Heart right ventricle (tissue), 16 donors: ENCODE measurements around the gene RBM28. TPM values are rescaled to one million over a fixed set of nuclear protein-coding genes. Genes with fewer than 3 reads are reported as not detected.
"Not testable (repeated sequence)": the region's sequence is repeated elsewhere in the genome, so short reads cannot be mapped to it uniquely, and the experiment has no call there.

ENCODE experiments used
- ATAC-seq, 8 donors: fragments of 200-7000 bp; cut with Tn5 transposase; one replicate each; pipeline ENCODE4 v1.9.1; 2020; ENCODE audit warnings: mild to moderate bottlenecking in 8 of 8, moderate library complexity in 8 of 8, moderate number of reproducible peaks in 1 of 8
- DNase-seq, 2 donors: peaks; one replicate each; pipeline ENCODE4 v3.0.0-alpha.2; 2020
- H3K27ac ChIP-seq, 10 donors: fragments of 200-600 bp; sonication (generic) in 2 of 10; one replicate each; pipeline versions ENCODE4 v1.5.0 to v1.8.0; 2020 to 2022; ENCODE audit warnings: mild to moderate bottlenecking in 3 of 10
- H3K27me3 ChIP-seq, 7 donors: fragments of 200-600 bp; one replicate each; pipeline ENCODE4 v1.8.0; 2021 to 2022; ENCODE audit warnings: mild to moderate bottlenecking in 2 of 7
- H3K36me3 ChIP-seq, 9 donors: fragments of 200-600 bp; sonication (generic) in 1 of 9; one replicate each; pipeline versions ENCODE4 v1.5.0 to v1.8.0; 2020 to 2022; ENCODE audit warnings: mild to moderate bottlenecking in 2 of 9
- H3K4me1 ChIP-seq, 9 donors: fragments of 200-600 bp; sonication (generic) in 1 of 9; one replicate each; pipeline versions ENCODE4 v1.5.0 to v1.8.0; 2020 to 2022; ENCODE audit warnings: mild to moderate bottlenecking in 4 of 9
- H3K4me3 ChIP-seq, 10 donors: fragments of 200-600 bp; sonication (generic) in 2 of 10; one replicate each; pipeline versions ENCODE4 v1.5.0 to v1.8.0; 2020 to 2022; ENCODE audit warnings: mild to moderate bottlenecking in 7 of 10, moderate library complexity in 2 of 10
- H3K9me3 ChIP-seq, 11 donors: fragments of 200-600 bp in 10 of 11; sonication (generic) in 2 of 11; one replicate each; pipeline versions ENCODE4 v1.5.0 to v1.8.0; 2013 to 2022; ENCODE audit warnings: mild to moderate bottlenecking in 2 of 11, control low read depth in 1 of 11, moderate library complexity in 1 of 11
- WGBS, 2 donors: extraction: QIAGEN DNeasy Blood & Tissue Kit; methylation state at CpG; one replicate each; pipeline ENCODE4 v1.1.7; 2013; ENCODE audit warnings: inconsistent platforms in 1 of 2; 5-methylcytosine and 5-hydroxymethylcytosine counted together
- intact Hi-C, 10 donors: fragments of 100-400 bp; cut with DNase I; formaldehyde crosslinking; loops; one replicate each; pipeline versions ENCODE4 v1.11.1 to v1.14.2; 2022
- polyA plus RNA-seq, 2 donors: library from polyadenylated mRNA; stranded (reverse); fragments of 200-250 nt; gene quantifications; one replicate each; pipeline ENCODE4 v1.2.3, GENCODE V29; 2013
- total RNA-seq, 10 donors: library from RNA; stranded (reverse); fragmentation: NEBNext Ultra II Directional in 3 of 10; extraction: Animal tissue kit (Norgen Biotek cat#: 25700) in 3 of 10; gene quantifications; one replicate each; pipeline versions ENCODE4 v1.2.1 to v1.2.4, GENCODE V29; 2021 to 2023
- TF ChIP-seq, protein P1 (sequence below), 9 donors: fragments of 200-600 bp; sonication (generic) in 2 of 9; IDR thresholded peaks; one replicate each; pipeline versions ENCODE4 v1.5.0 to v1.8.0; 2021 to 2022; ENCODE audit warnings: antibody characterized with exemption in 9 of 9, mild to moderate bottlenecking in 5 of 9, moderate library complexity in 1 of 9
- donor health status: Arrhythmogenic right ventricular cardiomyopathy.
- donor health status: ischemic (EF 13 %, LVEDD 7.1; RV severe dilation, severe dysfunction).
- donor health status: healthy with polysubstance abuse.
- donor health status: DM: no; HTN: yes; CAD: no.
- donor health status: DM: no; HTN: no; CAD: no.
- donor health status: ischemic (EF 25% LVEDD 6.9; RV normal size, moderate dysfunction).
- donor health status: ischemic (EF 25% LVEDD 5.7; RV mildly dilated, moderate dysfunction).
- donor health status: healthy.
- donor health status: DM: yes; HTN: yes; CAD: no.
- donor health status: Ischemic cardiomyopathy.
- donor health status: ischemic (EF 35%, LVEDD 5.7; RV mildly dilated, moderate dysfunction).
- donor health status: nonischemic (EF 11% LVEDD 7.7; RV severe dilation, severe dysfunction).
- donor health status: DM: yes; HTN: yes; CAD: no.
- donor health status: PGD.
- donor health status: ischemic (EF 29% LVEDD 5.4; RV normal size, mild dysfunction).
- donor health status: nonischemic (EF 23%, LVEDD 6.1; RV moderate dilation, normal function).

RBM28 gene
- total and polyA plus RNA-seq, 12 donors, result 16.6 to 96.9 (median 28.3) TPM

- 91 to 92% methylated on average over 7 of the region's 7 CpGs for WGBS, 2 donors
- Histone ChIP-seq H3K9me3 (peaks cover 0 to 27% (median 7%) of the 10 kb centered on the region in 11 donors), H3K27ac (no peak overlapping the region), H3K36me3 (peaks cover 0 to 8% (median 0%) of the 10 kb centered on the region in 9 donors), H3K4me3 (no peak overlapping the region), H3K4me1 (no peaks in the 10 kb centered on the region), H3K27me3 (no peaks in the 10 kb centered on the region)
- ATAC-seq, result no peak
- TF ChIP-seq, protein P1, sequence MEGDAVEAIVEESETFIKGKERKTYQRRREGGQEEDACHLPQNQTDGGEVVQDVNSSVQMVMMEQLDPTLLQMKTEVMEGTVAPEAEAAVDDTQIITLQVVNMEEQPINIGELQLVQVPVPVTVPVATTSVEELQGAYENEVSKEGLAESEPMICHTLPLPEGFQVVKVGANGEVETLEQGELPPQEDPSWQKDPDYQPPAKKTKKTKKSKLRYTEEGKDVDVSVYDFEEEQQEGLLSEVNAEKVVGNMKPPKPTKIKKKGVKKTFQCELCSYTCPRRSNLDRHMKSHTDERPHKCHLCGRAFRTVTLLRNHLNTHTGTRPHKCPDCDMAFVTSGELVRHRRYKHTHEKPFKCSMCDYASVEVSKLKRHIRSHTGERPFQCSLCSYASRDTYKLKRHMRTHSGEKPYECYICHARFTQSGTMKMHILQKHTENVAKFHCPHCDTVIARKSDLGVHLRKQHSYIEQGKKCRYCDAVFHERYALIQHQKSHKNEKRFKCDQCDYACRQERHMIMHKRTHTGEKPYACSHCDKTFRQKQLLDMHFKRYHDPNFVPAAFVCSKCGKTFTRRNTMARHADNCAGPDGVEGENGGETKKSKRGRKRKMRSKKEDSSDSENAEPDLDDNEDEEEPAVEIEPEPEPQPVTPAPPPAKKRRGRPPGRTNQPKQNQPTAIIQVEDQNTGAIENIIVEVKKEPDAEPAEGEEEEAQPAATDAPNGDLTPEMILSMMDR (IDR thresholded peaks at IDR 0.05), result no peak
- intact Hi-C loops, result no loop called here
- DNase-seq, result no peak
Measured at GRCh38 chr7:128284102-128284501, 59.6 kb downstream of the RBM28 start.

GRCh38 chr7:128281605-128282380 lies 61.9 kb downstream of the RBM28 start:
- Histone ChIP-seq H3K9me3 (peaks cover 0 to 42% (median 7%) of the 10 kb centered on the region in 11 donors), H3K36me3 (no peaks in the 10 kb centered on the region), H3K27ac (no peak overlapping the region), H3K4me3 (no peak overlapping the region), H3K27me3 (no peaks in the 10 kb centered on the region), H3K4me1 (no peaks in the 10 kb centered on the region)
- ATAC-seq (no peak), DNase-seq (no peak)
- TF ChIP-seq, protein P1 (IDR thresholded peaks at IDR 0.05), result no peak
- intact Hi-C loops, result no loop called here
- WGBS, 2 donors, result 76 to 82% methylated on average over 4 of the region's 4 CpGs

GRCh38 chr7:128280451-128280850 lies 63.3 kb downstream of the RBM28 start:
- H3K27me3 ChIP-seq, ATAC-seq, DNase-seq, H3K36me3 ChIP-seq, H3K27ac ChIP-seq, H3K4me1 ChIP-seq, H3K4me3 ChIP-seq, intact Hi-C loops: not testable (repeated sequence)
- peaks cover 0 to 37% (median 7%) of the 10 kb centered on the region in 11 donors for H3K9me3 ChIP-seq
- WGBS, 2 donors, result 78 to 79% methylated on average over 1 of the region's 1 CpG

DNA sequence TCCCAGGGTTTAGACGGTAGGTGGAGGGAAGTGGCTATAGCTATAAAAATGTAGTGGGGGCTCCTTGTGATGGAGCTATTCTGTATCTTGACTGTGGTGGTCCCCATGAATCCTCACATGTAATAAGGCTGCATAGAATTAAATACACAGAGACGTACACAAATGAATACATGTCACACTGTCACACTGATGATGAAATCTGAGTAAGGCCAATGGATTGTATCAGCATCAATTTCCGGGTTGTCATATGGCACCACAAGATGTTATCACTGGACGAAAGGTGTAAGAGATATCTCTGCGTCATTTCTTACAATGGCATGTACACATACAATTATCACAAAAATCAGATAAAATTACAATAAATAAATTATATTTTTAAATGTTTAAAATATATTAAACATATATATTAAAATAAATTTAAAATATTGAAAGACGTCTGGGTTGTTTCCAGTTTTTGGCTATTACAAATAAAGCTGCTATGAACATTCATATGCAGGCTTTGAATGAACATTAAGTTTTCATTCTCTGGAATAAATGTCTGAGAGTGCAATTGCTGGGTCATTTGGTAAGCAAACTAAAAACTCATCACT lies 64.5 kb downstream of the RBM28 start:
- H3K4me1 ChIP-seq, result no peaks in the 10 kb centered on the region
- ATAC-seq (no peak), DNase-seq (no peak)
- TF ChIP-seq, protein P1 (IDR thresholded peaks at IDR 0.05), result no peak
- no peak overlapping the region for H3K4me3 ChIP-seq
- no peaks in the 10 kb centered on the region for H3K36me3 ChIP-seq
- no peaks in the 10 kb centered on the region for H3K27me3 ChIP-seq
- peaks cover 0 to 37% (median 7%) of the 10 kb centered on the region in 11 donors for H3K9me3 ChIP-seq
- intact Hi-C loops, result no loop called here
- WGBS, 2 donors, result 94 to 95% methylated on average over 6 of the region's 6 CpGs
- H3K27ac ChIP-seq, result no peak overlapping the region

- Histone ChIP-seq H3K27me3 (peaks cover 0 to 2% (median 0%) of the 10 kb centered on the region in 7 donors), H3K36me3 (no peaks in the 10 kb centered on the region)
Measured at GRCh38 chr7:128278366-128278765, 65.3 kb downstream of the RBM28 start.

More at GRCh38 chr7:128278366-128278765, 65.3 kb downstream of the RBM28 start:
- peaks cover 0 to 37% (median 7%) of the 10 kb centered on the region in 11 donors for H3K9me3 ChIP-seq
- ATAC-seq (no peak), DNase-seq (no peak)
- intact Hi-C loops, result no loop called here
- H3K4me3 ChIP-seq, result no peak overlapping the region
- no peak overlapping the region for H3K27ac ChIP-seq
- H3K4me1 ChIP-seq, result no peaks in the 10 kb centered on the region
- 97 to 98% methylated on average over 1 of the region's 1 CpG for WGBS, 2 donors
- TF ChIP-seq, protein P1 (IDR thresholded peaks at IDR 0.05), result no peak
